ENCODE data around the gene WDR75. TPM values are rescaled to one million over a fixed set of nuclear protein-coding genes. Genes with fewer than 3 reads are reported as not detected.
A peak's percentile ranks its signal among the peaks of the same experiment; 100 is the strongest.

The WDR75 gene
- 27.2 TPM for polyA plus RNA-seq (2013, experiment 1 of 2)
- 27.3 TPM for polyA plus RNA-seq (2013, experiment 2 of 2)

DNA sequence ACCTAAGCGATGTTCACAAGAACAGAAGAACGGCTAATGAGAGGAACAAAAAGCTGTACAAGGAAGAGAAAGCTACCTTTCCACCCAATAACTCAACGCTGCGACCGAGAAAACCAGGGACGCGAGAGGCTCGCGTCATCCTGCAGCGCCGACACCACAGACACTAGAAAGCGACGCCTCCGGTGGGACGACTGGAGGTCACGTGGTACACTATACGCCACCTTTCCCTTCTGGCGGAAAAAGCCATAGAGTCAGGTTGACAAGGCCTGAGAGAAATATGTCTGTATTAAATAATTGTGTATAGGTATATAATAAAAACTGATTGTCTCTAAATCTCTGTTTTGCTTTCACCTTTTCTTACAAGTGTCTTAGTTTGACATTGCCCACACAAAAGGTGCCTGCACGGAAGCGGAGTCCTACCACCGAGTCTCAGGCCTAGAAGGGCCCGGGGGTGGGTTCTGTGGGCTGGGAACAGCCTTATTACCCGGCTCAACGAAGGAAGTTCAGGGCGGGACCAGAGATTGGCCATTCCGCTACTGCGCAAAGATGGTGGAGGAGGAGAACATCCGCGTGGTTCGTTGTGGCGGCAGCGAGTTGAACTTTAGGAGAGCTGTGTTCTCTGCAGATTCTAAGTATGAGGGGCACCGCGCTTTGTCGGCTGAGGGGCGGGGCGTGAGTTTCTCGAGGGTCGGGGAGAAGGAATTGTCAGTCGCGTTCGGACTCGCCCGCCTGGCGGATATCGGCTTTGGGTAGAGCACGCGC, at the start of gene WDR75:
TSS of gene WDR75 (plus strand) at position 528 of the 762 bp plus-strand sequence. CDS start at position 547, 19 bp downstream.
- Histone ChIP-seq H3K9ac (ENCODE audit: low read length) (peak within 1 kb of the TSS; percentile 99), H2BK5ac (ENCODE audit: low read depth, low read length, poor library complexity, severe bottlenecking) (peak within 1 kb of the TSS; percentile 84), H2BK15ac (ENCODE audit: low read depth, poor library complexity, severe bottlenecking) (peak within 1 kb of the TSS; percentile 40), H2AFZ (ENCODE audit: low read depth, low read length) (peak within 1 kb of the TSS; percentile 78), H4K91ac (ENCODE audit: low read length) (peak within 1 kb of the TSS; percentile 54), H3K23ac (ENCODE audit: low read length in 2 of 2) (no peak within 1 kb of the TSS), H3K4me3 (ENCODE audit: insufficient read depth in 1 of 2, low read depth in 1 of 2, low read length in 2 of 2) (peak within 1 kb of the TSS; percentile 85 to 92), H3K14ac (ENCODE audit: low read length in 2 of 2) (peak within 1 kb of the TSS in 1 of 2 experiments; percentile 69), H3K4ac (ENCODE audit: low read depth in 1 of 2, low read length in 2 of 2) (peak within 1 kb of the TSS in 1 of 2 experiments; percentile 73), H2BK120ac (ENCODE audit: low read depth, low read length) (no peak within 1 kb of the TSS), H4K8ac (ENCODE audit: low read length) (peak within 1 kb of the TSS; percentile 89), H3K9me3 (ENCODE audit: control insufficient read depth, low read length) (no peaks in the 10 kb centered on the region), H3K4me2 (ENCODE audit: low read length, poor library complexity, severe bottlenecking) (peak within 1 kb of the TSS; percentile 69), H3K27me3 (ENCODE audit: control insufficient read depth in 1 of 2, insufficient read depth in 1 of 2, low read length in 2 of 2) (no peaks in the 10 kb centered on the region), H2BK12ac (ENCODE audit: low read length in 2 of 2) (peak within 1 kb of the TSS in 1 of 2 experiments; percentile 61), H3K4me1 (ENCODE audit: control insufficient read depth, insufficient read depth, low read depth, low read length) (peaks cover 4% of the 10 kb centered on the region), H3K36me3 (ENCODE audit: control insufficient read depth in 1 of 2, insufficient read depth in 2 of 2, low read depth in 1 of 2, low read length in 2 of 2) (peaks cover 0 to 19% of the 10 kb centered on the region in 2 experiments), H3K27ac (ENCODE audit: low read length, poor library complexity, severe bottlenecking) (peak within 1 kb of the TSS; percentile 89), H3K18ac (ENCODE audit: low read depth in 1 of 2, low read length in 2 of 2) (peak within 1 kb of the TSS; percentile 72 to 86), H3K79me1 (replicated peaks; ENCODE audit: low read length, poor library complexity, severe bottlenecking) (peaks cover 6% of the 10 kb centered on the region), H2AK5ac (ENCODE audit: low read length, severe bottlenecking) (no peak within 1 kb of the TSS)
- DNase-seq, result peak; percentile 97
- WGBS, result under 1% methylated on average over 48 of the region's 48 CpGs

DNA sequence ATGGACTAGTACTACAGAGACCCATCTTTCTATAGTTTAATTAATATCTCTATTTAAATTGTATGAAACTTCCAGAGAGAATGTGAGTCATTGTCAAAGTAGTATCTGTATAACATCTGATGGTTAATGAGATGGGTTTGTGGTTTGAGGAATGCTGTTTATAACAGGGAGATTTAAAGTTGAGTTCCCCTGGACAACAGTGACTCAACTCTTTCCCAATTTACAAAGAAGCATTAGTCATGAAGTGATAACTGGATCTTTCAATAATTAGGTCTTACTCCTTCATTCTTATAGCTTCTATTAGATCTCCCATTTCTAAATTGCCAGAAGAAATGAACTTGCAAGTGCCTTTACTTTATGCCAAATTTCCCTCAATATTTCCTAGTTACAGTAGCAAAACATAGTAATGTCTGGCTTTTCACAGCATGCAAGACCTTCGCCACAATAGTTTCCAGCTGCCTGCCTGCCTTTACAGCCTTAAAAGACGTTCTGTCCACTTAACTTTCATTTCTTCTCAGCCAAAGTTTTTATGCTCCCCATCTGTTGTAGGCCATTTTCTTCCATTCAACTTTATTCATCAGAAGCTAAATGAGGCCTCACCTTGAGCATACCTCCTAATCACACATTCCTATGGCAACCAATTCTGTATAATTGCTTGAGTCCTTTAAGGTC, 47.7 kb upstream of the WDR75 start:
- Histone ChIP-seq H3K9me3 (ENCODE audit: control insufficient read depth, low read length) (peaks cover 7% of the 10 kb centered on the region), H3K14ac (ENCODE audit: low read length in 2 of 2) (no peak overlapping the region), H3K4me2 (ENCODE audit: low read length, poor library complexity, severe bottlenecking) (no peak overlapping the region), H2BK120ac (ENCODE audit: low read depth, low read length) (no peak overlapping the region), H2AK5ac (ENCODE audit: low read length, severe bottlenecking) (no peak overlapping the region), H4K91ac (ENCODE audit: low read length) (no peak overlapping the region), H3K79me1 (replicated peaks; ENCODE audit: low read length, poor library complexity, severe bottlenecking) (no peaks in the 10 kb centered on the region), H2BK12ac (ENCODE audit: low read length in 2 of 2) (peak overlapping the region in 1 of 2 experiments; percentile 29), H3K27ac (ENCODE audit: low read length, poor library complexity, severe bottlenecking) (peak overlapping the region; percentile 70), H3K36me3 (ENCODE audit: control insufficient read depth in 1 of 2, insufficient read depth in 2 of 2, low read depth in 1 of 2, low read length in 2 of 2) (no peaks in the 10 kb centered on the region), H3K9ac (ENCODE audit: low read length) (peak overlapping the region; percentile 83), H2BK15ac (ENCODE audit: low read depth, poor library complexity, severe bottlenecking) (no peak overlapping the region), H3K23ac (ENCODE audit: low read length in 2 of 2) (no peak overlapping the region), H3K4me1 (ENCODE audit: control insufficient read depth, insufficient read depth, low read depth, low read length) (no peaks in the 10 kb centered on the region), H3K18ac (ENCODE audit: low read depth in 1 of 2, low read length in 2 of 2) (peak overlapping the region; percentile 37 to 79), H3K27me3 (ENCODE audit: control insufficient read depth in 1 of 2, insufficient read depth in 1 of 2, low read length in 2 of 2) (no peaks in the 10 kb centered on the region), H3K4ac (ENCODE audit: low read depth in 1 of 2, low read length in 2 of 2) (peak overlapping the region in 1 of 2 experiments; percentile 98), H2AFZ (ENCODE audit: low read depth, low read length) (no peak overlapping the region), H3K4me3 (ENCODE audit: insufficient read depth in 1 of 2, low read depth in 1 of 2, low read length in 2 of 2) (peak overlapping the region in 1 of 2 experiments; percentile 53), H4K8ac (ENCODE audit: low read length) (no peak overlapping the region), H2BK5ac (ENCODE audit: low read depth, low read length, poor library complexity, severe bottlenecking) (no peak overlapping the region)
- peak; percentile 98 for DNase-seq
- 6% methylated on average over 2 of the region's 2 CpGs for WGBS

DNA sequence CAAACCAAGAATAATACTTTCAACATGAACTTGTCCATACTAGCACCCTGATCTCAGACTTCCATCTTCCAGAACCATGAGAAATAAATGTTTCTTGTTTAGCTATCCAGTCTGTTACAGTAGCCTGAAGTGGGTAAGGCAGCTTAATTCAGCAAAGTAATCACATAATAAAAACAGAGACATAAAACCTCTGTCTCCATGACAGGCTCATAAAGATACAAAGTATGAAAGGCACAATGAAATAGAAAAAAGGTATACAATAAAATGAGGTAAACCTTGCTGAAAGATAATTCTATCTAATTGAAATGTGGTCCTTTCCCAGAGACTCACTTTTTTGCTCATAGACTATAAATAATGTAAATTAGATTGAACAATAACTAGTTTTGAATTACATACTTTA, 46.7 kb upstream of the WDR75 start:
- H3K14ac ChIP-seq (ENCODE audit: low read length in 2 of 2), result no peak overlapping the region
- H4K91ac ChIP-seq (ENCODE audit: low read length), result no peak overlapping the region
- no peaks in the 10 kb centered on the region for H3K36me3 ChIP-seq (ENCODE audit: control insufficient read depth in 1 of 2, insufficient read depth in 2 of 2, low read depth in 1 of 2, low read length in 2 of 2)
- H2AK5ac ChIP-seq (ENCODE audit: low read length, severe bottlenecking), result no peak overlapping the region
- peaks cover 7% of the 10 kb centered on the region for H3K9me3 ChIP-seq (ENCODE audit: control insufficient read depth, low read length)
- peak; percentile 8 for DNase-seq
- H3K9ac ChIP-seq (ENCODE audit: low read length), result peak overlapping the region; percentile 83
- peak overlapping the region in 1 of 2 experiments; percentile 24 for H3K4ac ChIP-seq (ENCODE audit: low read depth in 1 of 2, low read length in 2 of 2)
- no peak overlapping the region for H3K4me2 ChIP-seq (ENCODE audit: low read length, poor library complexity, severe bottlenecking)
- no peaks in the 10 kb centered on the region for H3K27me3 ChIP-seq (ENCODE audit: control insufficient read depth in 1 of 2, insufficient read depth in 1 of 2, low read length in 2 of 2)
- no peak overlapping the region for H2BK12ac ChIP-seq (ENCODE audit: low read length in 2 of 2)
- H3K4me1 ChIP-seq (ENCODE audit: control insufficient read depth, insufficient read depth, low read depth, low read length), result no peaks in the 10 kb centered on the region
- H2BK15ac ChIP-seq (ENCODE audit: low read depth, poor library complexity, severe bottlenecking), result no peak overlapping the region
- H3K4me3 ChIP-seq (ENCODE audit: insufficient read depth in 1 of 2, low read depth in 1 of 2, low read length in 2 of 2), result no peak overlapping the region
- H3K79me1 ChIP-seq (replicated peaks; ENCODE audit: low read length, poor library complexity, severe bottlenecking), result no peaks in the 10 kb centered on the region
- no peak overlapping the region for H2BK5ac ChIP-seq (ENCODE audit: low read depth, low read length, poor library complexity, severe bottlenecking)
- H3K18ac ChIP-seq (ENCODE audit: low read depth in 1 of 2, low read length in 2 of 2), result peak overlapping the region in 1 of 2 experiments; percentile 58
- H3K27ac ChIP-seq (ENCODE audit: low read length, poor library complexity, severe bottlenecking), result no peak overlapping the region
- H4K8ac ChIP-seq (ENCODE audit: low read length), result no peak overlapping the region
- H2AFZ ChIP-seq (ENCODE audit: low read depth, low read length), result no peak overlapping the region
- H3K23ac ChIP-seq (ENCODE audit: low read length in 2 of 2), result no peak overlapping the region
- no peak overlapping the region for H2BK120ac ChIP-seq (ENCODE audit: low read depth, low read length)

DNA sequence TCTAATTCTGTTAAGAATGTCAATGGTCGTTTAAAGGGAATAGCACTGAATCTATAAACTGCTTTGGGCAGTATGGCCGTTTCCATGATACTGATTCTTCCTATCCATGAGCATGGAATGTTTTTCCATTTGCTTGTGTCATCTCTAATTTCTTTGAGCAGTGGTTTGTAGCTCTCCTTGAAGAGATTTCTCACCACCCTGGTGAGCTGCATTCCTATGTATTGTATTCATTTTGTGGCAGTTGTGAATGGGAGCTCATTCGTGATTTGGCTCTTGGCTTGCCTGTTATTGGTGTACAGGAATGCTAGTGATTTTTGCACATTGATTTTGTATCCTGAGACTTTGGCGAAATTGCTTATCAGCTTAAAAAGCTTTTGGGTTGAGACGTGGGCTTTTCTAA, 38.3 kb upstream of the WDR75 start:
- Histone ChIP-seq H2AFZ (ENCODE audit: low read depth, low read length) (no peak overlapping the region), H3K9ac (ENCODE audit: low read length) (no peak overlapping the region), H3K4me2 (ENCODE audit: low read length, poor library complexity, severe bottlenecking) (no peak overlapping the region), H3K4me1 (ENCODE audit: control insufficient read depth, insufficient read depth, low read depth, low read length) (no peaks in the 10 kb centered on the region), H3K18ac (ENCODE audit: low read depth in 1 of 2, low read length in 2 of 2) (no peak overlapping the region), H3K79me1 (replicated peaks; ENCODE audit: low read length, poor library complexity, severe bottlenecking) (no peaks in the 10 kb centered on the region), H3K27me3 (ENCODE audit: control insufficient read depth in 1 of 2, insufficient read depth in 1 of 2, low read length in 2 of 2) (no peaks in the 10 kb centered on the region), H3K36me3 (ENCODE audit: control insufficient read depth in 1 of 2, insufficient read depth in 2 of 2, low read depth in 1 of 2, low read length in 2 of 2) (no peaks in the 10 kb centered on the region), H4K91ac (ENCODE audit: low read length) (no peak overlapping the region), H3K27ac (ENCODE audit: low read length, poor library complexity, severe bottlenecking) (peak overlapping the region; percentile 35), H2BK12ac (ENCODE audit: low read length in 2 of 2) (no peak overlapping the region), H3K9me3 (ENCODE audit: control insufficient read depth, low read length) (peaks cover 4% of the 10 kb centered on the region), H3K23ac (ENCODE audit: low read length in 2 of 2) (no peak overlapping the region), H2AK5ac (ENCODE audit: low read length, severe bottlenecking) (no peak overlapping the region), H2BK5ac (ENCODE audit: low read depth, low read length, poor library complexity, severe bottlenecking) (no peak overlapping the region), H2BK15ac (ENCODE audit: low read depth, poor library complexity, severe bottlenecking) (no peak overlapping the region), H2BK120ac (ENCODE audit: low read depth, low read length) (no peak overlapping the region), H3K4ac (ENCODE audit: low read depth in 1 of 2, low read length in 2 of 2) (no peak overlapping the region), H3K4me3 (ENCODE audit: insufficient read depth in 1 of 2, low read depth in 1 of 2, low read length in 2 of 2) (no peak overlapping the region), H3K14ac (ENCODE audit: low read length in 2 of 2) (no peak overlapping the region), H4K8ac (ENCODE audit: low read length) (no peak overlapping the region)
- 52% methylated on average over 5 of the region's 5 CpGs for WGBS
- peak; percentile 37 for DNase-seq
